DMS53 treated with DMSO at 0.1 percent for 48 hours (cell line): ENCODE measurements around the gene ADH4.
"Not testable (repeated sequence)": the region's sequence is repeated elsewhere in the genome, so short reads cannot be mapped to it uniquely, and the experiment has no call there.

Source experiments
- DNase-seq: peaks from one replicate; lab custom pipeline; 2025; ENCODE audit not compliant: unreplicated experiment; lab: John Stamatoyannopoulos, UW

ADH4 gene

GRCh38 chr4:99084595-99084994 is 59.5 kb downstream of the ADH4 start:
- DNase-seq, result no peak

- no peak for DNase-seq
Observed at GRCh38 chr4:99082192-99082591, 61.9 kb downstream of the ADH4 start.

GRCh38 chr4:99080869-99081268 is 63.2 kb downstream of the ADH4 start:
- not testable (repeated sequence) for DNase-seq

GRCh38 chr4:99079625-99080295 is 64.3 kb downstream of the ADH4 start:
- DNase-seq, result no peak

GRCh38 chr4:99078931-99079624 is 65.0 kb downstream of the ADH4 start:
- no peak for DNase-seq

GRCh38 chr4:99078336-99078735 is 65.8 kb downstream of the ADH4 start:
- no peak for DNase-seq

- DNase-seq, result no peak
Observed at GRCh38 chr4:99077177-99077576, 66.9 kb downstream of the ADH4 start.

- DNase-seq, result no peak
Observed at GRCh38 chr4:99076292-99076976, 67.7 kb downstream of the ADH4 start.

GRCh38 chr4:99074816-99075215 is 69.3 kb downstream of the ADH4 start:
- no peak for DNase-seq
